Mesenchymal stem cell (in vitro differentiated cells and primary cell): Measurements from ENCODE around the gene HTR3A.

Source experiments
- DNase-seq: peaks from one replicate; pipeline ENCODE4 v3.0.0-alpha.2; 2013
- H2AFZ ChIP-seq: one replicate; pipeline ENCODE4 v1.6.1; 2013; ENCODE audit warnings: low read depth, mild to moderate bottlenecking, control low read depth, inconsistent platforms, low read length, moderate library complexity
- H2AK5ac ChIP-seq: 2 replicates; pipeline ENCODE4 v1.6.1; 2013; ENCODE audit warnings: low read length, moderate library complexity, mild to moderate bottlenecking, inconsistent platforms; ENCODE audit not compliant: severe bottlenecking
- H2BK120ac ChIP-seq: one replicate; pipeline ENCODE4 v1.6.1; 2013; ENCODE audit warnings: low read depth, mild to moderate bottlenecking, inconsistent platforms, low read length, moderate library complexity
- H2BK12ac ChIP-seq, 2 experiments: one replicate each; pipeline ENCODE4 v1.6.1; 2013; ENCODE audit warnings: inconsistent platforms in 2 of 2, low read length in 2 of 2, mild to moderate bottlenecking in 2 of 2, moderate library complexity in 2 of 2, control low read depth in 1 of 2
- H2BK15ac ChIP-seq: one replicate; pipeline ENCODE4 v1.6.1; 2013; ENCODE audit warnings: mild to moderate bottlenecking, low read depth, inconsistent platforms; ENCODE audit not compliant: poor library complexity, severe bottlenecking
- H2BK5ac ChIP-seq: 2 replicates; pipeline ENCODE4 v1.6.1; 2013; ENCODE audit warnings: low read depth, mild to moderate bottlenecking, low read length, control low read depth, inconsistent platforms; ENCODE audit not compliant: poor library complexity, severe bottlenecking
- H3K14ac ChIP-seq, 2 experiments: one replicate each; pipeline ENCODE4 v1.6.1; 2013; ENCODE audit warnings: inconsistent platforms in 2 of 2, low read length in 2 of 2, control low read depth in 1 of 2, mild to moderate bottlenecking in 1 of 2, moderate library complexity in 1 of 2
- H3K18ac ChIP-seq, 2 experiments: one replicate each; pipeline ENCODE4 v1.6.1; 2013; ENCODE audit warnings: inconsistent platforms in 2 of 2, low read length in 2 of 2, control low read depth in 1 of 2, low read depth in 1 of 2, mild to moderate bottlenecking in 1 of 2
- H3K23ac ChIP-seq, 2 experiments: one replicate each; pipeline ENCODE4 v1.6.1; 2013; ENCODE audit warnings: inconsistent platforms in 2 of 2, low read length in 2 of 2, mild to moderate bottlenecking in 2 of 2, moderate library complexity in 2 of 2, control low read depth in 1 of 2
- H3K27ac ChIP-seq: 2 replicates; pipeline ENCODE4 v1.5.1; 2013; ENCODE audit warnings: mild to moderate bottlenecking, moderate library complexity, low read length, control low read depth, inconsistent platforms; ENCODE audit not compliant: poor library complexity, severe bottlenecking
- H3K27me3 ChIP-seq, 2 experiments: 2 replicates each; pipeline versions ENCODE4 v1.6.1 to v1.7.0; 2013; ENCODE audit warnings: low read length in 2 of 2, mild to moderate bottlenecking in 2 of 2, moderate library complexity in 2 of 2, control low read depth in 1 of 2, inconsistent platforms in 1 of 2; ENCODE audit not compliant: control insufficient read depth in 1 of 2, insufficient read depth in 1 of 2
- H3K36me3 ChIP-seq, 2 experiments: 2 replicates each; pipeline versions ENCODE4 v1.6.1 to v1.7.0; 2013; ENCODE audit warnings: low read length in 2 of 2, control low read depth in 1 of 2, inconsistent platforms in 1 of 2, low read depth in 1 of 2, mild to moderate bottlenecking in 1 of 2; ENCODE audit not compliant: insufficient read depth in 2 of 2, control insufficient read depth in 1 of 2
- H3K4ac ChIP-seq, 2 experiments: one replicate each; pipeline ENCODE4 v1.6.1; 2013; ENCODE audit warnings: inconsistent platforms in 2 of 2, low read length in 2 of 2, mild to moderate bottlenecking in 2 of 2, moderate library complexity in 2 of 2, control low read depth in 1 of 2, low read depth in 1 of 2
- H3K4me1 ChIP-seq: 2 replicates; pipeline ENCODE4 v1.6.1; 2013; ENCODE audit warnings: low read depth, low read length, control low read depth; ENCODE audit not compliant: control insufficient read depth, insufficient read depth
- H3K4me2 ChIP-seq: 2 replicates; pipeline ENCODE4 v1.6.1; 2013; ENCODE audit warnings: low read length, mild to moderate bottlenecking, inconsistent platforms; ENCODE audit not compliant: poor library complexity, severe bottlenecking
- H3K4me3 ChIP-seq, 2 experiments: 2 replicates each; pipeline versions ENCODE4 v1.5.1 to v1.7.0; 2013; ENCODE audit warnings: low read length in 2 of 2, mild to moderate bottlenecking in 2 of 2, control low read depth in 1 of 2, low read depth in 1 of 2; ENCODE audit not compliant: insufficient read depth in 1 of 2
- H3K79me1 ChIP-seq: replicated peaks from 2 replicates; pipeline ENCODE4 v1.6.1; 2013; ENCODE audit warnings: mild to moderate bottlenecking, control low read depth, low read length, inconsistent platforms; ENCODE audit not compliant: poor library complexity, severe bottlenecking
- H3K9ac ChIP-seq: 2 replicates; pipeline ENCODE4 v1.7.0; 2013; ENCODE audit warnings: mild to moderate bottlenecking, low read length, moderate library complexity
- H3K9me3 ChIP-seq: 2 replicates; pipeline ENCODE4 v1.7.0; 2013; ENCODE audit warnings: mild to moderate bottlenecking, low read length; ENCODE audit not compliant: control insufficient read depth
- H4K8ac ChIP-seq: one replicate; pipeline ENCODE4 v1.6.1; 2013; ENCODE audit warnings: inconsistent platforms, mild to moderate bottlenecking, low read length, moderate library complexity
- H4K91ac ChIP-seq: one replicate; pipeline ENCODE4 v1.6.1; 2013; ENCODE audit warnings: mild to moderate bottlenecking, low read length, inconsistent platforms
- WGBS: methylation state at CpG from one replicate; pipeline ENCODE4 v1.1.7; 2013; ENCODE audit warnings: mixed read lengths; 5-methylcytosine and 5-hydroxymethylcytosine counted together

HTR3A gene

GRCh38 chr11:114019046-114019445 lies 44.1 kb downstream of the HTR3A start:
- Histone ChIP-seq H3K14ac (no peak overlapping the region), H3K4ac (no peak overlapping the region), H2AK5ac (no peak overlapping the region), H3K23ac (no peak overlapping the region), H3K79me1 (no peaks in the 10 kb centered on the region), H3K4me2 (no peak overlapping the region), H4K91ac (no peak overlapping the region), H3K9ac (no peak overlapping the region), H3K4me3 (no peak overlapping the region), H2AFZ (no peak overlapping the region), H3K27me3 (peaks cover 0 to 3% of the 10 kb centered on the region in 2 experiments), H2BK120ac (no peak overlapping the region), H3K27ac (no peak overlapping the region), H4K8ac (no peak overlapping the region), H3K4me1 (no peaks in the 10 kb centered on the region), H2BK15ac (no peak overlapping the region), H3K9me3 (no peaks in the 10 kb centered on the region), H2BK5ac (no peak overlapping the region), H2BK12ac (no peak overlapping the region), H3K36me3 (no peaks in the 10 kb centered on the region), H3K18ac (no peak overlapping the region)
- DNase-seq, result no peak
- 87% methylated on average over 3 of the region's 3 CpGs for WGBS

DNA sequence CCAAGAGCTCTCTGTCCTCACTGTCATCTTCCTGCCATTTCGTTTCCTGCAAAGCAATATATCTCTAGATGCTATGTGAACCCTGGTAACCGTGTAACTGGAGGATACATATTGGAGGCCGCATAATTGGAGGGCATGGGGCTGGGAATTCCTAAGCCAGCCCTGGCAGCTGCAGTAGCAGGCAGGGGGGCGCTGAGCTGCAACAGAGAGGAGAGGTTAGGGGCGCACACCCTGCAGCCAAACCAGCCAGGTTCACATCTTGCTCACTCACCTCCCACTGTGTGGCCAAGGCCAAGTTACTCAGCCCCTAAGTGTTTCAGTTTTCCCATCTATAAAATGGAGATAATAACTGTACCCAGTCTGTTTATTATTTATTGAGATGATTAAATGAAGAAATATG lies 44.7 kb downstream of the HTR3A start:
- Histone ChIP-seq H3K18ac (no peak overlapping the region), H4K8ac (no peak overlapping the region), H2AK5ac (no peak overlapping the region), H3K4ac (no peak overlapping the region), H3K4me3 (no peak overlapping the region), H2BK15ac (no peak overlapping the region), H2BK5ac (no peak overlapping the region), H3K9ac (no peak overlapping the region), H3K27ac (no peak overlapping the region), H2BK12ac (no peak overlapping the region), H4K91ac (no peak overlapping the region), H3K36me3 (no peaks in the 10 kb centered on the region), H3K4me2 (no peak overlapping the region), H3K14ac (peak overlapping the region in 1 of 2 experiments; percentile 46), H3K23ac (no peak overlapping the region), H3K27me3 (peaks cover 0 to 9% of the 10 kb centered on the region in 2 experiments), H2BK120ac (no peak overlapping the region), H3K4me1 (no peaks in the 10 kb centered on the region), H3K79me1 (no peaks in the 10 kb centered on the region), H2AFZ (no peak overlapping the region), H3K9me3 (no peaks in the 10 kb centered on the region)
- 72% methylated on average over 4 of the region's 5 CpGs for WGBS
- no peak for DNase-seq

DNA sequence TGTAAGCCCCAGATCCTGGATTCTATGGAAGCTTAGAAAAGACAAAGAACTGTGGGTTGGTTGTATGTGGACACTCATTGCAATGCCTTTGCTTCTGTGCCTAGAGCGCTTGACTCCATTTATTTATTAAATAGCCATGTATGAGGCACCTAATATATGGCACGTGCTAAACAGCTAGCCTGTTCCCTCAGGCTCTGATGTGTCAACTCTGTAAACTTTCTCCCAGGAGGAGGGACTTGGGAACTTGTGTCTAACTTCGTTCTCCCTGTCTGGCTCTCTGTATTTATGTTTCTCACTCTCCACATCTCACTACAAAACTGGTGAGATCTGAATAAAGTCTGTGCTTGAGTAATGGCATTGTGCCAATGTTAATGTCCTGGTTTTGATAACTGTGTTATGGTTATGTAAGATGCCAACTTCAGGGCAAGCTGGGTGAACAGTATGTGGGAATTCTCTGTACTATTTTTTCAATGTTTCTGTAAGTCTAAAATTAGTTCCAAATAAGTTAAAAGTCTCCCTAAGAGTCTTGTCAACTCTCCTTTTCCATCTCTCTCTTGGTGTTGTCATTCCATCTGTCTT lies 50.5 kb downstream of the HTR3A start:
- H2AK5ac ChIP-seq, result no peak overlapping the region
- H3K36me3 ChIP-seq, result no peaks in the 10 kb centered on the region
- no peak overlapping the region for H2BK120ac ChIP-seq
- H3K4me1 ChIP-seq, result no peaks in the 10 kb centered on the region
- H3K14ac ChIP-seq, result no peak overlapping the region
- H4K91ac ChIP-seq, result no peak overlapping the region
- H2BK12ac ChIP-seq, result no peak overlapping the region
- no peak overlapping the region for H2BK5ac ChIP-seq
- H2BK15ac ChIP-seq, result no peak overlapping the region
- H3K27ac ChIP-seq, result no peak overlapping the region
- no peaks in the 10 kb centered on the region for H3K9me3 ChIP-seq
- H3K18ac ChIP-seq, result no peak overlapping the region
- no peak overlapping the region for H3K23ac ChIP-seq
- H3K79me1 ChIP-seq, result no peaks in the 10 kb centered on the region
- H3K9ac ChIP-seq, result no peak overlapping the region
- DNase-seq, result no peak
- no peak overlapping the region for H2AFZ ChIP-seq
- no peak overlapping the region for H3K4me2 ChIP-seq
- H3K4me3 ChIP-seq, result no peak overlapping the region
- WGBS, result 79% methylated on average over 2 of the region's 3 CpGs
- H3K27me3 ChIP-seq, result peaks cover 26 to 63% of the 10 kb centered on the region in 2 experiments
- H4K8ac ChIP-seq, result no peak overlapping the region
- H3K4ac ChIP-seq, result no peak overlapping the region

- no peak overlapping the region for H4K8ac ChIP-seq
- H3K4ac ChIP-seq, result no peak overlapping the region
- DNase-seq, result peak; percentile 45
- H2AFZ ChIP-seq, result no peak overlapping the region
- H2BK120ac ChIP-seq, result no peak overlapping the region
- H3K9me3 ChIP-seq, result no peaks in the 10 kb centered on the region
- H3K4me2 ChIP-seq, result no peak overlapping the region
- H3K9ac ChIP-seq, result no peak overlapping the region
- H2BK5ac ChIP-seq, result no peak overlapping the region
- H2BK12ac ChIP-seq, result no peak overlapping the region
- H3K4me3 ChIP-seq, result no peak overlapping the region
- WGBS, result 25% methylated on average over 1 of the region's 1 CpG
- H2AK5ac ChIP-seq, result no peak overlapping the region
- no peaks in the 10 kb centered on the region for H3K4me1 ChIP-seq
- H3K14ac ChIP-seq, result no peak overlapping the region
- peaks cover 30 to 72% of the 10 kb centered on the region in 2 experiments for H3K27me3 ChIP-seq
- no peak overlapping the region for H2BK15ac ChIP-seq
- no peak overlapping the region for H3K23ac ChIP-seq
- H4K91ac ChIP-seq, result no peak overlapping the region
- no peak overlapping the region for H3K27ac ChIP-seq
- no peaks in the 10 kb centered on the region for H3K36me3 ChIP-seq
- H3K18ac ChIP-seq, result no peak overlapping the region
- H3K79me1 ChIP-seq, result no peaks in the 10 kb centered on the region
Observed at GRCh38 chr11:114026355-114026754, 51.4 kb downstream of the HTR3A start.
